GM12864 (cell line): ENCODE results near the gene TNFAIP8L1.

Source experiments
- DNase-seq: peaks from one replicate; pipeline ENCODE4 v3.0.0-alpha.2; 2011; ENCODE audit warnings: low read depth
- H3K4me3 ChIP-seq: 2 replicates; pipeline ENCODE4 v1.5.1; 2011; ENCODE audit warnings: mild to moderate bottlenecking, low read depth, low read length, control low read depth
- CTCF ChIP-seq: IDR thresholded peaks from 2 replicates; pipeline ENCODE4 v1.5.1; 2011; ENCODE audit warnings: low read depth, mild to moderate bottlenecking, moderate library complexity, low read length, control low read depth, inconsistent platforms; ENCODE audit errors: missing control alignments

TNFAIP8L1 gene

GRCh38 chr19:4664642-4665041, 25.3 kb downstream of the TNFAIP8L1 start:
- DNase-seq, result no peak
- no peak for TF ChIP-seq CTCF
- no peak overlapping the region for H3K4me3 ChIP-seq

- no peak for TF ChIP-seq CTCF
- peak within 1 kb of the TSS; percentile 88 for H3K4me3 ChIP-seq
- peak; percentile 54 for DNase-seq
Observed at GRCh38 chr19:4669723-4670480, 30.6 kb downstream of the TNFAIP8L1 start, which contains the start of gene MYDGF. TSS of gene MYDGF (minus strand) at chr19:4670342. CDS start at chr19:4670334, 8 bp downstream.

- no peak overlapping the region for H3K4me3 ChIP-seq
- DNase-seq, result no peak
- TF ChIP-seq CTCF, result no peak
Observed at GRCh38 chr19:4671185-4671851, 32.0 kb downstream of the TNFAIP8L1 start.

GRCh38 chr19:4673216-4673615, 33.9 kb downstream of the TNFAIP8L1 start:
- no peak for TF ChIP-seq CTCF
- DNase-seq, result no peak
- H3K4me3 ChIP-seq, result no peak overlapping the region

GRCh38 chr19:4673726-4674125, 34.4 kb downstream of the TNFAIP8L1 start:
- DNase-seq, result no peak
- no peak for TF ChIP-seq CTCF
- no peak overlapping the region for H3K4me3 ChIP-seq

GRCh38 chr19:4675346-4675745, 36.0 kb downstream of the TNFAIP8L1 start:
- H3K4me3 ChIP-seq, result no peak overlapping the region
- no peak for DNase-seq
- TF ChIP-seq CTCF, result no peak
